PC-9 (cell line): ENCODE measurements around the gene GOT1. TPM values are rescaled to one million over a fixed set of nuclear protein-coding genes. Genes with fewer than 3 reads are reported as not detected.

ENCODE experiments used
- BruUV-seq: library from RNA; stranded (reverse); fragments of 400-500 nt; replicated peaks from 2 replicates; lab custom pipeline; 2021; lab: Mats Ljungman, UMichigan
- CTCF ChIA-PET: fragments of 300-600 bp; sonication (Branson Sonifier 250); formaldehyde crosslinking; loops from one replicate; lab custom pipeline; 2022; ENCODE audit warnings: antibody characterized with exemption; lab: Charles Lee
- POLR2A ChIA-PET: fragments of 300-600 bp; sonication (Branson Sonifier 250); formaldehyde crosslinking; loops from one replicate; lab custom pipeline; 2022; ENCODE audit warnings: antibody characterized with exemption; ENCODE audit not compliant: unreplicated experiment; lab: Charles Lee
- DNase-seq, 2 experiments: peaks; one replicate each; pipeline versions ENCODE4 v3.0.0 to v3.0.0-alpha.2; 2015 to 2022; ENCODE audit warnings: mixed read lengths in 1 of 2
- H2AFZ ChIP-seq: fragments of 200-600 bp; sonication (generic); 2 replicates; pipeline ENCODE4 v1.8.1; 2017; ENCODE audit warnings: antibody characterized with exemption
- H3F3A ChIP-seq: fragments of 200-600 bp; sonication (generic); 2 replicates; pipeline ENCODE4 v1.8.1; 2017; ENCODE audit warnings: antibody characterized with exemption, mild to moderate bottlenecking, low read depth; ENCODE audit not compliant: insufficient read depth
- H3K27ac ChIP-seq: fragments of 200-600 bp; sonication (generic); 2 replicates; pipeline ENCODE4 v1.6.1; 2016; ENCODE audit warnings: mixed run types
- H3K27me3 ChIP-seq: fragments of 200-600 bp; sonication (generic); 2 replicates; pipeline ENCODE4 v1.6.1; 2016; ENCODE audit warnings: low read depth, mixed run types; ENCODE audit not compliant: insufficient read depth
- H3K36me3 ChIP-seq: fragments of 200-600 bp; sonication (generic); 2 replicates; pipeline ENCODE4 v1.6.1; 2016; ENCODE audit warnings: low read depth, mixed run types
- H3K4me1 ChIP-seq: fragments of 200-600 bp; sonication (generic); replicated peaks from 2 replicates; pipeline ENCODE4 v1.6.1; 2016; ENCODE audit warnings: mixed run types; ENCODE audit not compliant: insufficient read depth
- H3K4me2 ChIP-seq: fragments of 200-600 bp; sonication (generic); 2 replicates; pipeline ENCODE4 v1.6.1; 2017; ENCODE audit warnings: mixed run types
- H3K4me3 ChIP-seq: fragments of 200-600 bp; sonication (generic); 2 replicates; pipeline ENCODE4 v1.6.1; 2016; ENCODE audit warnings: mixed run types
- H3K79me2 ChIP-seq: fragments of 200-600 bp; sonication (generic); 2 replicates; pipeline ENCODE4 v1.6.1; 2017; ENCODE audit warnings: low read depth, mixed run types
- H3K9me2 ChIP-seq: fragments of 200-600 bp; sonication (generic); 2 replicates; pipeline ENCODE4 v1.8.1; 2017; ENCODE audit warnings: mild to moderate bottlenecking; ENCODE audit not compliant: insufficient read depth
- H3K9me3 ChIP-seq: fragments of 200-600 bp; sonication (generic); 2 replicates; pipeline ENCODE4 v1.8.1; 2016; ENCODE audit warnings: low read depth; ENCODE audit not compliant: insufficient read depth
- H4K20me1 ChIP-seq: fragments of 200-600 bp; sonication (generic); 2 replicates; pipeline ENCODE4 v1.8.1; 2017; ENCODE audit not compliant: insufficient read depth
- EZH2 ChIP-seq: fragments of 200-600 bp; sonication (generic); IDR thresholded peaks from 2 replicates; pipeline ENCODE4 v1.8.0; 2017; ENCODE audit warnings: antibody characterized with exemption, low read depth
- intact Hi-C: fragments of 100-400 bp; cut with micrococcal nuclease; formaldehyde crosslinking; loops from one replicate; pipeline ENCODE4 v1.10.0; 2022; ENCODE audit not compliant: unreplicated experiment
- total RNA-seq: library from RNA; stranded (reverse); gene quantifications from 2 replicates; pipeline ENCODE4 v1.2.3, GENCODE V29; 2021
- TF ChIP-seq, protein P1 (sequence below): fragments of 200-600 bp; sonication (generic); conservative IDR thresholded peaks from 2 replicates; pipeline ENCODE4 v1.6.1; 2017; ENCODE audit warnings: mixed run types, antibody characterized with exemption, mild to moderate bottlenecking, moderate library complexity

The GOT1 gene
- total RNA-seq, 1 experiment from 2014 or later, result 28.6 TPM

DNA sequence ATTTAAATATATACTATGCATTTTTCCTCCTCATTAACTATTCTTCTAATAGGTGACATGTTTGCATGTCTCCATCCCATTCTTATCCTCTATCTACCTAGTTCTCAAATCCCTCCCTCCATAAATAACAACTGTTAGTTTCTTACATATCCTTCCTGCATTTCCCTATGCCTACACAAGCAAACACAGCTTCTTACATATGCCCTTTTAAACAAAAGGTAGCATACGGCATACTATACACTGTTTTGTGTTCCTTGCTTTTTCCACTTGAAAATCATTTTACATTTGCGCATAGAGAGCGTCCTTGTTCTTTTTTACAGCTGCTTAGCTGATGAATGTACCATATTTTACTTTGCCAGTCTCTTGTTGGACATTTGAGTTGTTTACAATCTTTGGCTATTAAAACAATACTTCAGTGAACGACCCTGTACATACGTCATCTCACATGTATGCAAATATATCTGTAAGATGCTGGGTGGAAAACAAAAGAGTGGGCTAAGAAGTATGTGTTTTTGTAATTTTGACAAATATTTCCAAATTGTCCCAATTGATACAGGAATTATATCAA, 7.8 kb downstream of the GOT1 start:
- no peak overlapping the region for H3K4me3 ChIP-seq
- no TSS peak for BruUV-seq
- H3K4me2 ChIP-seq, result no peak overlapping the region
- no peak overlapping the region for H2AFZ ChIP-seq
- H3K4me1 ChIP-seq, result no peaks in the 10 kb centered on the region
- no peaks in the 10 kb centered on the region for H3K9me2 ChIP-seq
- no peaks in the 10 kb centered on the region for H4K20me1 ChIP-seq
- ChIA-PET POLR2A (no interaction called here), CTCF (no interaction called here)
- no peak overlapping the region for H3K27ac ChIP-seq
- H3K79me2 ChIP-seq, result peaks cover 2% of the 10 kb centered on the region
- intact Hi-C loops, result no loop called here
- no peaks in the 10 kb centered on the region for H3F3A ChIP-seq
- H3K36me3 ChIP-seq, result peaks cover 4% of the 10 kb centered on the region; the same call in 1 of the 2 replicates
- no peaks in the 10 kb centered on the region for H3K9me3 ChIP-seq
- TF ChIP-seq, protein P1, sequence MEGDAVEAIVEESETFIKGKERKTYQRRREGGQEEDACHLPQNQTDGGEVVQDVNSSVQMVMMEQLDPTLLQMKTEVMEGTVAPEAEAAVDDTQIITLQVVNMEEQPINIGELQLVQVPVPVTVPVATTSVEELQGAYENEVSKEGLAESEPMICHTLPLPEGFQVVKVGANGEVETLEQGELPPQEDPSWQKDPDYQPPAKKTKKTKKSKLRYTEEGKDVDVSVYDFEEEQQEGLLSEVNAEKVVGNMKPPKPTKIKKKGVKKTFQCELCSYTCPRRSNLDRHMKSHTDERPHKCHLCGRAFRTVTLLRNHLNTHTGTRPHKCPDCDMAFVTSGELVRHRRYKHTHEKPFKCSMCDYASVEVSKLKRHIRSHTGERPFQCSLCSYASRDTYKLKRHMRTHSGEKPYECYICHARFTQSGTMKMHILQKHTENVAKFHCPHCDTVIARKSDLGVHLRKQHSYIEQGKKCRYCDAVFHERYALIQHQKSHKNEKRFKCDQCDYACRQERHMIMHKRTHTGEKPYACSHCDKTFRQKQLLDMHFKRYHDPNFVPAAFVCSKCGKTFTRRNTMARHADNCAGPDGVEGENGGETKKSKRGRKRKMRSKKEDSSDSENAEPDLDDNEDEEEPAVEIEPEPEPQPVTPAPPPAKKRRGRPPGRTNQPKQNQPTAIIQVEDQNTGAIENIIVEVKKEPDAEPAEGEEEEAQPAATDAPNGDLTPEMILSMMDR, result no peak
- no peak for TF ChIP-seq EZH2
- no peak for DNase-seq
- no peaks in the 10 kb centered on the region for H3K27me3 ChIP-seq

DNA sequence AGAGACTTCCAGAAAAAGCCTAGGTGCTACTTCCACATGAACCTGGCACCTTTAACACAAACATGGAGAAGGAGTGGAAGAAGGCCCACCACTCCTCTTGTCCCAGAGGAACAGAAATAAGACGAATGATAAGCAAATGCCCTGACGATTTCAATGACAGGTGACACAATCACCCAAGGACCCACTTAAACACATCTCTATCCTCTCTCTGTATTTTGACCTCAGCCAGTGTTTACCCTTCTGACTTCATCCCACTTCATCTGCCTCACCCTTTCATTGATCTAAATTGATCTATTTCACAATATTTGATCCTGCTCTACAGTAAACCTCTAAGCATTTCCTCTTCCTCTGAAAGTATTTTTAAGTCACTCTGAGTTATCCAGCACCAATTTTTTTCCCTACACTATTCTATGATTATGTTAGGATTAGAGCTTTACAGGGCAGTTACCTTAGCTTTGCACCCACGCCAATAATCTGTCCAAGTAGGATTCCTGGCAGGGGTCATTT, 9.1 kb downstream of the GOT1 start:
- Histone ChIP-seq H3K9me3 (no peaks in the 10 kb centered on the region), H3K4me2 (no peak overlapping the region), H3K36me3 (peaks cover 4% of the 10 kb centered on the region; the same call in 1 of the 2 replicates), H3K9me2 (no peaks in the 10 kb centered on the region), H3K79me2 (no peaks in the 10 kb centered on the region), H3F3A (no peaks in the 10 kb centered on the region), H3K4me1 (no peaks in the 10 kb centered on the region), H3K27me3 (no peaks in the 10 kb centered on the region), H4K20me1 (no peaks in the 10 kb centered on the region), H2AFZ (no peak overlapping the region), H3K27ac (no peak overlapping the region), H3K4me3 (no peak overlapping the region)
- ChIA-PET CTCF (no interaction called here), POLR2A (no interaction called here)
- intact Hi-C loops, result no loop called here
- TF ChIP-seq EZH2, result no peak
- TF ChIP-seq, protein P1, result no peak
- no TSS peak for BruUV-seq
- DNase-seq, result no peak

DNA sequence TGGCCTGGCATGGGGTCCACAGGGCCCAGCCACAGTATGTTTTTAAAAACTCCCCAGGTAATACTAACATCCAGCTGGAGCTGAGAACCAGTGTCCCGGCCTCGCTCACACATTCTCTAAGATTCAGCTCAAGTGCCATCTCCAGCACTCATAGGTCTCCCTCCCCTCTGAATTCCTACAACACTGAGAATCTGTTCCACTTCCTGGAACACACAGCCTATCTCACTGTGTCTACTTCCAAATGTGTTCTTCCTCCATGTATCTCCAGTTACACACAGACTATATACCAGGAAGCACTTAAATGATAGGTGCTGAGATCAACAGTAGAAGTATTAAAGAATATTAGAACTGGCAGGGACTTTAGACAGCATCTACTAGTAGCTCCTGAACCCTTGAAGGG, 10.7 kb downstream of the GOT1 start:
- ChIA-PET CTCF (no interaction called here), POLR2A (no interaction called here)
- no peaks in the 10 kb centered on the region for H3K4me1 ChIP-seq
- TF ChIP-seq, protein P1, result no peak
- no peak for TF ChIP-seq EZH2
- H4K20me1 ChIP-seq, result no peaks in the 10 kb centered on the region
- H3K4me3 ChIP-seq, result no peak overlapping the region
- H3K36me3 ChIP-seq, result peaks cover 4% of the 10 kb centered on the region; the same call in 1 of the 2 replicates
- no peak overlapping the region for H2AFZ ChIP-seq
- no peaks in the 10 kb centered on the region for H3K9me3 ChIP-seq
- H3K79me2 ChIP-seq, result no peaks in the 10 kb centered on the region
- no TSS peak for BruUV-seq
- DNase-seq, result no peak
- H3K9me2 ChIP-seq, result no peaks in the 10 kb centered on the region
- no peak overlapping the region for H3K4me2 ChIP-seq
- H3K27ac ChIP-seq, result no peak overlapping the region
- H3K27me3 ChIP-seq, result no peaks in the 10 kb centered on the region
- no peaks in the 10 kb centered on the region for H3F3A ChIP-seq
- intact Hi-C loops, result no loop called here
